HG02763 (cell line): ENCODE data around the gene PDGFRA.

Experiments
- ATAC-seq: cut with Tn5 transposase; IDR thresholded peaks from one replicate; pipeline ENCODE4 v1.9.1; 2021; ENCODE audit warnings: mild to moderate bottlenecking, moderate library complexity; ENCODE audit not compliant: unreplicated experiment

The PDGFRA gene

GRCh38 chr4:54254915-54255246, 25.8 kb downstream of the PDGFRA start:
- ATAC-seq, result no peak

DNA sequence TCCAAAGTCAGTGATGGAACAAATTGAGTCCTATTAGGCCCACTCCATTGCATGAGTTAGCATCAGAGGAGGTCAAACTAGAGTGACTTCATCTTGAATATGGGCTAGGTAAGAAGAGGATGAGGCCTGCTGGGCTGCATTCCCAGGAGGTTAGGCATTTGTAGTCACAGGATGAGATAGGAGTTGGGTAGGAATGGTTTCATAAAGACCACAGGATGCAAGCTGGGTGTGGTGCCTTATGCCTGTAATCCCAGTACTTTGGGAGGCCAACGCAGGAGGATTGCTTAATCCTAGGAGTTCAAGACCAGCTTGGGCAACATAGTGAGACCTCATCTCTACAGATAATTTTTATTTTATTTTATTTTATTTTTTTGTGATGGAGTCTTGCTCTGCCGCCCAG, 26.8 kb downstream of the PDGFRA start:
- ATAC-seq, result no peak

- ATAC-seq, result no peak
Observed at GRCh38 chr4:54256491-54257486, 27.7 kb downstream of the PDGFRA start.

- ATAC-seq, result no peak
Observed at GRCh38 chr4:54265366-54265765, 36.3 kb downstream of the PDGFRA start.

DNA sequence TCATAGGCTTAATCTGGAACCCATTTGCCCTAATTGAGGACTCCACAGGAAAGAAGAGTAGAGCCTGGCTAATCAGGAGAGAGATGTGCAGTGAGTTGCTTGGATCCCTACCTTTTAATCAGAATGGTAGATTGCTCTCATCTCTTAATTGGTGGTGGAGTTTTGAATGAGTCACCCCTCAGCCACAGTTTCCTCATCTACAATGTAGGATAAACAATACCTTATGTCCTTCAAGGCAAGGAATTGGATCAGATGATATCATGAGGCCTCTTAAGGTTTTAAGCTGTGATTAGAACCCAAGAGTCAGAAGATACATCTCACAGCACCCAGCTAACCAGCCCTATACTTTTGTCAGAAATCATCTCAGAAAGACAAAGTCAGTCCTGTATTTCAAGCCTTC, 39.1 kb downstream of the PDGFRA start:
- no peak for ATAC-seq

- no peak for ATAC-seq
Observed at GRCh38 chr4:54271464-54271863, 42.4 kb downstream of the PDGFRA start.

- ATAC-seq, result no peak
Observed at GRCh38 chr4:54272051-54272450, 43.0 kb downstream of the PDGFRA start.

DNA sequence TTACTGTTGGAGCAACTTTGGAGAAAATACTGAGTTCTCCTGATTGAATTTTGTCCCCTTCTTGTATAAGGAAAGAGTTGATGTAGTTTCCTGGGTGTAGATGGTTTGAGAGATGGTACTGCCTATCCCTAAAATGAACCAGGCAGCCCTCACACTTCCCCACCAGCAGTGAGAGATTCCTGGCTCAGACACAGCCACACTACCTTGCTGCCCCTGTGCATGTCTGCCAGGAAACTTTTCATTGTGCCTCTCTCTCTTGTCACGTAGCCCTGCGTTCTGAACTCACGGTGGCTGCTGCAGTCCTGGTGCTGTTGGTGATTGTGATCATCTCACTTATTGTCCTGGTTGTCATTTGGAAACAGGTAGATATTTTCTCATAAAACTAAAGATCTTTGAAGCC, 45.2 kb downstream of the PDGFRA start:
- no peak for ATAC-seq

DNA sequence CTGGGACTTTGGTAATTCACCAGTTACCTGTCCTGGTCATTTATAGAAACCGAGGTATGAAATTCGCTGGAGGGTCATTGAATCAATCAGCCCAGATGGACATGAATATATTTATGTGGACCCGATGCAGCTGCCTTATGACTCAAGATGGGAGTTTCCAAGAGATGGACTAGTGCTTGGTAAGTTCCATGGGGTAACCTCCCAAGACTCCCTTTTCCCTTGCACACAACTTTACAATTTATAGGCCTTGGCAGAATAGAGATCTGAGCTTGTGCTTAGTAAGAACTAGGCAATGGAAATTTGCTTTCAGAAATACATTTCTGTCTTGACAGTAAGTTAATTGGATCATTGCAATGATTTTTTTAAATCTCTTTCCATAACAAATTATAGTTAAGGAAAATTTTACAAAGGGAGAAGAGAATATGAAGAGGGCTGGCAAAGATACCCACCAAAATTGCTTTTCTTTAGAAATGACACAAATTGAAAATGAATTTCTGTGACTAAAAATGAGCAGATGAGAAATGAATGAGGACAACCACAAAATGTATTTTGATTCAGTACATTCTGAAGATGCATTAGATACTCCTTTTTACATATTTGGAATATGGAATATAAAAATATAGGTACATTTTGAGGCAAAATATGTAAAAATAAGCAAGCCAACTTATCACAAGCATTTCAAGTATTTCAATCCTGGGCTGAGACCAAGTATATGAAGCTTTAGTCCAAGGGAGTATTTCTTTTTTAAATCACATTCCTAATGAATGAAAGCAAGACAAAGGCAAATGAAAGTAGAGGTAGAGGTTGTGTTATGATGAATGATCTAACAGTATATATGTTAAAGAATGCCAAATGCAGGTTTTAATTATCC, 45.9 kb downstream of the PDGFRA start:
- no peak for ATAC-seq

DNA sequence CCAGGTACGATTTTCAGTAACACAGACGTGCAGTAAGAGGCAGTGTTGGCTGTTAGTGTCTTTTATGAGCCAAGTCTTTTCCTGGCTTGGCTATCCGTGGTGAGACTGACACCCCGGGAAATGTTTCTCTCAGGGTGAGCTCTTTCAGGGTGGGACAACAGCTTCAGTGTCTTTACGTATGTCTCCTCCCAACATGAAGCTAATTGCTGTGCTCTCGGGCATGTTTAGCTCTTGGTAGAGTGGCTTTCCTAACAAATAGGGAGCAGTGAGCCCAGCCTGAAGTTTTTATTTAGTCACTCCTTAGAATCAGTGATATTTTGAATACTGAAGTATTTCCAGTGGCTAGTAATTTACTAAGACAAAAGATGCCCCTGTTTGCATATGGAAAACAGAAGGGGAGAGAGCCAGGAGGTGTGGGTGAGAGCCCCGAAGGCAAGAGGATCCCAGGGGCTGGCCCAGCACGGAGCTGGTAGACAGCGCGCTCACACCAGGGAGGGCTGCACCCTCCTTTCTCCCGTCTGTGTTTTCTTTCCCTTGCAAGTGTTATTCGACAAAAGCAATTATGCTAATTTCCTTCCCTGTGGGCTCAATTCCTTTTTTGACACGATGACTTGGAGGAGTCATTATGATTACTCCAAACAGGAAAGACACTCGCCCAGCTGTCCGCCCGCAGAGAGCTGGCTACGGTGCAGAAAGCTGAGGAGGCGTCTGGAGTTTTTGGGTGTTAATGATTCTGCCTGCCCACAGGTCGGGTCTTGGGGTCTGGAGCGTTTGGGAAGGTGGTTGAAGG, 47.7 kb downstream of the PDGFRA start:
- ATAC-seq, result no peak

DNA sequence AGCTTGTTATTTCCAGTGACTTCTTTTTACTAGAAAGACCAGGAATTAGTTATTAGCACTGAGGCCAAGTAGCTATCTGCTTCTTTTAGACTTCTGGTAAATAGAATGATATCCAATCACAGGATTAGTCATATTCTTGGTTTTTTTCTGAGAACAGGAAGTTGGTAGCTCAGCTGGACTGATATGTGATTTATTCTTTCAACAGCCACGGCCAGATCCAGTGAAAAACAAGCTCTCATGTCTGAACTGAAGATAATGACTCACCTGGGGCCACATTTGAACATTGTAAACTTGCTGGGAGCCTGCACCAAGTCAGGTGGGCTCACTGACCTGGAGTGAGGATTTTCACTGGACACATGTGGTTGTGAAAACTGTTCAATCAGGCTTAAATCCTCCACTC, 48.6 kb downstream of the PDGFRA start:
- no peak for ATAC-seq

DNA sequence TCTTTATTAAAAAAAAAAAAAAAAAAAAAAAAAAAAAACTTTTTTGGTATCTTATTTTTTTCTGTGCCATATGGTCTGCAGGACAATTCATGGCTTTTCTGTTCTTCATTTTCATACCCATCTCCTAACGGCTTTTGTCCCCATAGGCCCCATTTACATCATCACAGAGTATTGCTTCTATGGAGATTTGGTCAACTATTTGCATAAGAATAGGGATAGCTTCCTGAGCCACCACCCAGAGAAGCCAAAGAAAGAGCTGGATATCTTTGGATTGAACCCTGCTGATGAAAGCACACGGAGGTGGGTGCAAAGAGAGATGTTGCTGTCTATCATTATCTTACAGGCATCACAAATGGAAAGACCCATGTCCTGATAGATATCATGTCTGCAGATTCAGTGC, 49.1 kb downstream of the PDGFRA start:
- ATAC-seq, result no peak

DNA sequence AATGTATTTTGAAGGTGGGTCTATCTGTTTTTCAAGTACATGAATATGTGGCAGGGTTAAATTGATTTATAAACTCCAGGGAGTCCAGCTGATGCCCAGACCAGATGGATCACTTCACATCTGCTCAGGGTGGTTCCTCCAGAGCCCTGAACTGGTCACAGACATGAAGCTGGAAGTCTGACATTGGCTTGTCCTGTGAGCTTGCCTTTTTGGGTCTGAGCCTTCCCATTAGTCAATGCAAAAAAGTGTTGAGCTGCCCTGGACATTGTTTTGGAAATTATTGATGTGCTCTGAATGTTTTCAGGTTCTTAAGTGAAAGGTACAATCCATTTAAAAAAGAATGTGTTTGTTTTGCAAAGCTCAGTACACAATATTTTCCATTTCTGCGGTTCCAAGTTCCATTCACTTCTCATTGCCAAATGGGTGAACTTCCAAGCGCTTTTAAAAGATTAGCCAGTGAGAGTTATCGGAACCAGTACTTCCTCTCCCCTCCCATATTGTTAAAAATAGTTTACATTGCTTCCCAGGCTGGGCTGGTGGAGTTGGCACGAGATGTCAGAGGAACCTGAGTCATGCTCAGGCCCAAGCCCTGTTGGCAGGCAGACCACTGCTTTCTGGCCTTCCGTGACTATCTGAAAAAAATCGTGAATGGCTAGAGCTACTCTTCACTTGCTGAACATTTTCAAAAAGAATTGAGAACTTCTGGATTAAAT, 52.1 kb downstream of the PDGFRA start:
- ATAC-seq, result no peak

GRCh38 chr4:54282837-54283236, 53.7 kb downstream of the PDGFRA start:
- ATAC-seq, result no peak

DNA sequence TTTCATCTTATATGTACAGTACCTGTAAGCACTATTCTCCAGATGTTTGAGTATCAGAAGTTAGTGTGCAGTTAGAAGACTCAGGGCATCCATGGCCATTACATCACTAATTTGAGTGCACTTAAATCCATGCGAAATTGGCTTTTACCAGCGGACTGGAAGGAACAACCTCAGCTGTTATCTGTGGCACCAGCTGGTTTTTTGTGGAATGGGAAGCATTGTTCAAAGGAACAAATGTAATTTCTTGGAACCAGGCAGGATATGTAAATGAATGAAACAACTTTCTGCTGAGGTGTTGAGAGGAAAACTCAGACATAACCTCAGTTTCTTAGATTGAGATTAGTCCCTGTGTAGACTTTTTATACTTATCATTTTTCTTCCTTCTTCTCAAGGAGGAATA, 60.2 kb downstream of the PDGFRA start:
- no peak for ATAC-seq

GRCh38 chr4:54290980-54291379, 61.9 kb downstream of the PDGFRA start:
- ATAC-seq, result no peak

GRCh38 chr4:54296548-54297203, 67.6 kb downstream of the PDGFRA start:
- ATAC-seq, result no peak

DNA sequence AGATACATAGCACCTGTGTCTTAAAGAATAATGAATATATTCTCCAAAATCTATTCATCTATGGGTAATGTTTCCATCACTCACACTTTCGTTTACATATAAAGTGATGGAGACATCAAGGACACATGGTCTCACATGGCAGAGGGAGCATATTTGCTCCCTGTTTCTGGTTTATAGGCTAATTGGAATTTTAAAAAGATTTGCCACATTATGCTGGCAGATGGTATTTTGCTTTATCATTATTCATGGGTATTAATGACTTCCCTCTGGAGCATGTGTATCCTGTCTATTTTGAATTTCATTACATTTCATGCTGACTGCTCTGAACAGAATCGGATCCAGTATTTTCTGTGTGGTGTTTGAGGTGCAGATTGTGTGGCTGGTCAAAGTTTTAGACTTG, 79.0 kb downstream of the PDGFRA start:
- no peak for ATAC-seq

DNA sequence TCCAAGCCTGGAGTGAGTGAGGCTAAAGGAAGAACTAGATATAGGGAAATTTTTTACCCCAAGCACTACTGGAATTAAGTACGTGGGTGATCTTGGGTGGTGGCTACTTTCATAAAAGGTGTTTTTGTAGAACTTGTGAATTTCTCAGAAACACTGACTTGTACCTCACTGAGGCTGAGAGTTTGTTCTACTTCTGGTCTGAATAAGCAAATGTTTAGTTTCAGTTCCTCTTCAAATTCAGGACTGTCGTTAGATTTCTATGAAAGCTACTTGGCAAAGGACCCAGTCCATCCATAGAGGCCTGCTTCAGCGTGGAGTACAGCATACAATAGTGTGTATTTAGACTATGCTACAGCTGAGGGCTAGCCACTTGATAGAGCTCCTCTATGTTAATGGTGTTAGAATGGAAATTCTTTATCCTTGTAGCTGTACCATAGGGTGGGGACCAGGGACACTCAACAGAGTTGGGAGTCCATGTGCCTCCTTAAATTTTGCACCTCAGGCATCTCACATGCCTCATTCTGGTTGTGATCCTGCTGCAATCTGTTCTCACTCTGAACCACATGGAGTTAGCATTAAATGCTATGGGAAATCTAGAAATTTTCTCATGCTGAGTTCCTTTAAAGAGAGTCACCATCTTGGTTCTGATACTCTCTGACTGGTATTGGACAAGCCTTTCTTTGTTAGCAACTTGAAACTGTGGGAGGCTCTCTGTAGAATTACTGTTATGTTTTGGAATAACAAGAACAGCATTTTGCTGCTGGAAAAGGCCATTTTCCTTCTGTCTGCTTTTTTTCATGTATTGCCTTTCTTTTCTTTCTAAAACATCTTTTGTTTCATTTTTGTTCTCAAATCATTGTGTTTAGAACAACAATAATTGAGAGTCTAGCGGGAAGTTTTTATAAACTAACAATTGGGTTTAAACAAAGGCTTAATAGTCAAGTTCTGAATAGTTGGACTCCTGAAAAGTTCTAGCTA, 86.8 kb downstream of the PDGFRA start:
- peak; percentile 99 for ATAC-seq
